NCI-H446 treated with DMSO at 0.1 percent for 48 hours (cell line): ENCODE data around the gene CLIP2.
"Not testable (repeated sequence)": the region's sequence is repeated elsewhere in the genome, so short reads cannot be mapped to it uniquely, and the experiment has no call there.

Source experiments
- DNase-seq: peaks from one replicate; lab custom pipeline; 2025; lab: John Stamatoyannopoulos, UW

The CLIP2 gene

GRCh38 chr7:74430961-74431466, 141.8 kb downstream of the CLIP2 start:
- no peak for DNase-seq

DNA sequence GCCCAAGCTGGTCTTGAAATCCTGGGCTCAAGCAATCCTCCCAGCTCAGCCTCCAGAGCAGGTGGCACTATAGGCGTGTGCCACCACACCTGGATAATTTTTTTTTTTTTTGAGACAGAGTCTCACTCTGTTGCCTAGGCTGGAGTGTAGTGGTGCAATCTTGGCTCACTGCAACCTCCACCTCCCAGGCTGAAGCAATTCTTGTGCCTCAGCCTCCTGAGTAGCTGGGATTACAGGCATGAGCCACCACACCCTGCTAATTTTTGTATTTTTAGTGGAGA, 148.0 kb downstream of the CLIP2 start:
- not testable (repeated sequence) for DNase-seq

DNA sequence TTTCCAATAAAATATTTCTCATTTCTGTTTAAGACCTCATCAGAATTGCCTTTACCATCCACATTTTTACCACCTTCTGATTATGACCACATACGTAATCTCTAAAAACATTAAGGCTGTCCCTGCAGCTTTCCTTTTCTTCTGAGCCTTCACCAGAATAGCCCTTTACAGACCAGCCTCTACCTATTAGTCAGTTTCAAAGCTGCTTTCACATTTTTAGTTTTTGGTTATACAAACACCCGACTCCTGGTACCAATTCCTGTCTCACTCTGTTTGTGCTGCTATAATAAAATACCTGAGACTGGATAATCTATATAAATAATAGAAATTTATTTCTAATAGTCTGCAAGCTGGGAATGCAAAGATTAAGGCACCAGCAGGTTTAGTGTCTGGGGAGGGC, 149.1 kb downstream of the CLIP2 start:
- no peak for DNase-seq

DNA sequence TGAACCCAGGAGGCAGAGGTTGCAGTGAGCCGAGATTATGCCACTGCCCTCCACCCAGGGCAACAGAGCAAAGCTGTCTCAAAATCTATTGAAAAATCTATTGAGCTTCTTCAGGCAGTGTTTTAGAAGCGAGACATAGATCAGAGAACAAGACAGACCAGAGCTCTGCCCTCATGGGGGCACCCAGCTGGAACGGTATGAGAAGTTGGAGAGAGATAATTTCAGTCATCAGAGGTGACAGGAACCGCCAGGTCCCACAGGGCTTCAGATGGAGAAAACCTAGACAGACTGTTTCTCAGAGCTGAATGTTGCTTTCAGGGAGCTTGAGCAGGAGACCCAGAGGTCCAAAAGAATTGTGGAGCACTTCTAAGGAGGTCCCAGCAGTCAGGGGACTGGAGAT, 150.3 kb downstream of the CLIP2 start:
- no peak for DNase-seq

GRCh38 chr7:74440143-74440542, 150.9 kb downstream of the CLIP2 start:
- DNase-seq, result not testable (repeated sequence)

DNA sequence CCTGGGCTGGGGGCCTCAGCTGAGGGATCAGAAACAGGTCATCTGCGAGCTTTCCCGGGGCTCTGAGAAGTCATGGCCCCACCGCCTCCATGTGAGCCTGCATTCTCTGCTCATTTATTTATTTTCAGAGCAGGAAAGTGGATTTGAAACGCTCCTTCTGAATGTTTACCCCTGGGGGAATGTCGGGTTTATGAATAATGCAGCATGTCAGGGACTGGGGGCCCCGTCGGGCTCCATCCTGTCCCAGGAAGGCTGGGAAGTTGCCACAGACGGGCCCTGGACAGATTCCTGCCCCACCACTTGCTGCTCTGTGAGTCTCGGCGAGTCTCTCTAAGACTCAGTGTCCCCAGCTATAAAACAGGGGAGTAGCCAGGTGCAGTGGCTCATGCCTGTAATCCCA, 152.6 kb downstream of the CLIP2 start:
- DNase-seq, result no peak

DNA sequence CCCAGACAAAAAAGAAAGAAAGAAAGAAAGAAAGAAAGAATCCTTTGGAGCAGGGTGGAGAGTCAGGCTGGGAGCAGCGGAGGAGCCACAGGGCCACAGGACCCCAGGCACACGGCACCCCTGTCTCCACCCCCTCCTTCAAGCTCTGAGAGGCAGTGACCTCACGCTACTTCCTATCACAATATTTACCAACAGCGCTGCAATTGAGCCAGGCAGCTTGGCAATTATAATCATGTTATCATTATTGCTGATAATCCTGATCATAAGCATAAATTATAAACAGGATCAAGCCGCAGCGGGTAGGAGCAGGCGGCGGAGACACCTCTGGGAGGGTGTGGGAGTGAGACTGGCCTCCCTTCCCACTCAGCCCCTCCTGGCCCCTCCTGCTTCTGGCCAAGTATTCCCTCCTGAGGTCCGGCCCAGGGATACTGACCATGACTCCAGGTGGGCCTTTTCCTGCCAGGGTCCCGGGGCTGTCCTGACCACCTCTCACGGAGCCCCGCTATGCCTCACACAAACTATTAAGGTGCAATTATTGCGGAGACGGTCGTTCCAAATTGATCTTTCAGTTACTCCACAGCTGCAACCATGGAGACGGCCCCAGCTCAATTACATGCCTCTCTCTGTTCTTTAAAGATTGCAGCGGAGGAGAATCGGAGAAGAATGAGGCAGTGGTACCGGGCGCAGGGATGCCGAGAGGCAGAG, 154.5 kb downstream of the CLIP2 start:
- DNase-seq, result no peak

DNA sequence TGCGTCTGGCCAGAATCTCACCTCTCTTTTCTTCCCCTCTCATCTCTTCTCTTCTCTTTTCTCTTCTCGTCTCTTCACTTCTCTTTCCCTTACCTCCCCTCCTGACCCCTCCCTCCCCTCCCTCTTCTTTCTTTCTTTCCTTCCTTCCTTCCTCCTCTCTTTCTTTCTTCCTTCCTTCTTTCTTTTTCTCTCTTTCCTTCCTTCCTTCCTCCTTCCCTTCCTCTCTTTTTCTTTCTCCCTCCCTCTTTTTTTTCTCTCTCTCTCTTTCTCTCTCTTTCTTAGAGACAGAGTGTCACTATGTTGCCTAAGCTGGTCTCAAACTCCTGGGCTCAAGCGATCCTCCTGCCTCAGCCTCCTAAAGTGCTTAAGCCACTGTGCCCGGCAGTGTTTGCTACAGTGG, 159.9 kb downstream of the CLIP2 start:
- no peak for DNase-seq

- no peak for DNase-seq
Measured at GRCh38 chr7:74449809-74450397, 160.7 kb downstream of the CLIP2 start.

GRCh38 chr7:74452748-74453321, 163.6 kb downstream of the CLIP2 start:
- DNase-seq, result no peak

- DNase-seq, result peak; percentile 1
Measured at GRCh38 chr7:74453322-74454011, 164.3 kb downstream of the CLIP2 start, which contains the start of gene GTF2IRD1. Gene GTF2IRD1 (plus strand): TSS chr7:74453906. CDS start chr7:74508081, 54,175 bp downstream.

DNA sequence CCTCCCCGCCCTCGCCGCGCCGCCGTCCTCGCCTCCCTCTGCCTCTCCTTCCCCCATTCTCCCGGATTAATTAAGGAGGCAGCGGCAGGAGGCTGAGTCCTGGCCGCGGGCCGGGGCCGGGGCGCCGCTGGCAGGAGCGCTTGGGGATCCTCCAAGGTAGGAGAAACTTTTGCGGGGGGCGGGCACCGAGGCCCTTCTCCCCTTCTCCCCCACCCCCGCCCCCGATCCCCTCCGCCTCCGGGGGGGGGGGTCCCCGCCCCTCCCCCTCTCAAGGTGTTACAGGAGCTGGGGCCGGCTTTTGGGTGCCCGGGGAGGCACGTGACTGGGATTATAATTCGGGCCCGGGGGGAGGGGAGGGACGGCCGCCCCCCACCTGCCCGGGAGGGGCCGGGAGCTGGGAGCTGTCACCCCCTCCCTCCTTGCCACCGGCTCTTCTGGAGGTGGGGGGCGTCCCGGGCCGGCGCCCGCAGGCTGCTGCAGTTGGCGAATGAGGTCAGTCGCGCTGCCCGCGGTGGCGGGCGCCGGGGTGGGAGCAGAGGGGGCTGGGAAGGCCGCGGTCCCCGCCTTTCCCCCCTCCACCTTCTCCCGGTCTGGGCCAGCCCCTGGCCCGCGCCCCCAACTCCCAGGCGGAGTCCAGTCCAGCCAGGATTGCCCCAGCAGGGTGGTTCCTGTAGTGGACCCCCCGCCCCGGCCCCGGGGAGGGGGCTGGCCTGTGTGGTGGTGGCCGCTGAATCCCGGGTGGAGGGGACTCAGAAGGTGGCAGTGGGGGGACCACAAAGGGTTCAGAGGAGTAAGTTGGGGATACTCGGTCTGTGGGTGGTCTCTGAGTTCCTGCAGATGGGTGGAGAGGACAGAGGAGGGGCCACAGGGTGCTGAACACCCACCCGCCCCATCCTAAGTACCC, 165.1 kb downstream of the CLIP2 start:
- DNase-seq, result no peak

GRCh38 chr7:74454925-74455288, 165.7 kb downstream of the CLIP2 start:
- no peak for DNase-seq

GRCh38 chr7:74455291-74455804, 166.1 kb downstream of the CLIP2 start:
- DNase-seq, result no peak
